Vein endothelial cell (primary cell): ENCODE results near the gene SYT13. TPM values are rescaled to one million over a fixed set of nuclear protein-coding genes. Genes with fewer than 3 reads are reported as not detected.

Experiments
- total RNA-seq: library from RNA; depleted of rRNA; stranded (reverse); fragments of >200 nt; gene quantifications from 2 replicates; pipeline ENCODE4 v1.2.3, GENCODE V29; 2012

The SYT13 gene
- not detected in 2 replicates for total RNA-seq

DNA sequence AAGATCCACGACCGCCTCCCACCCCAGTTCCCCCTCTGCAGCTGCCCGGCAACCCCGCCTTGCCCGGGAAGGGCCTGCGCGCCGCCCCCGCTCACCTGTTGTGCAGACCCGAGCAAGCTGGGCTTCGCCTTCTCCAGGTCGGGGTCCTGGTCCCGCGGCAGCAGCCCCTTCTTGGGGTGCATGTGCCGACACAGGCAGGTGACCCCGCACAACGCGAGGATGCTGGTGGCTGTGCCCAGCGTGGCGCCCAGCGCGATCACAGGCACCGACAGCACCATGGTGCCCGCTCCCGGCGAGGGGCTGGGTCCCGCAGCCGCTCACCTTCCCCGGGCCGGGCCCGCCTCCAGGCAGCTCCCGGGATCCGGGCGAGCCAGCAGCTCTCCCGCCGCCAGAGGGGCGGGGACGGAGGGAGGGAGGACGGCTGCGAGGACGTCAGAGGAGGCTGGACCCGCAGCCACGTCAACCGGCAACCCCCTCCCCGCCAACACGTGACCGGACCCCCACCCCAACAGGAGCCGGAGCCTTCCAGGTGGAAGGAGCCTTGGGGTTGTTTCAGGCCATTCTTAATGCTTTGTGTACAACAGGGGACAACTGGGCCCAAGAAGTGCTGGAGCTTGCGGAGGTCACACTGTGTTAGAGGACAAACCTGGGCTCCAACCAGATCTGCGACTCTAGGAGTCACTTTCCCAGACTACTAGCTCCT, at the start of gene SYT13:
SYT13 (minus strand) TSS at position 412 of the 703 bp plus-strand sequence; CDS start at position 278, 134 bp downstream.

Other genes starting within 250 kb of the SYT13 start
- 9.6 and 12.4 TPM in 2 replicates for gene PRDM11, start 139.7 kb downstream of the SYT13 start, total RNA-seq